HEK293 (cell line): Measurements from ENCODE around the gene SORCS3.

ENCODE experiments used
- ATF2 ChIP-seq: fragments of 450-650 bp; formaldehyde crosslinking; IDR thresholded peaks from 2 replicates; pipeline ENCODE4 v1.5.1; 2016; ENCODE audit warnings: missing biosample characterization, missing genetic modification characterization, low read depth
- KLF8 ChIP-seq: fragments of 450-650 bp; formaldehyde crosslinking; IDR thresholded peaks from 2 replicates; pipeline ENCODE4 v1.5.1; 2016; ENCODE audit warnings: missing biosample characterization, missing genetic modification characterization
- MEIS1 ChIP-seq: sonication (generic); formaldehyde crosslinking; IDR thresholded peaks from 2 replicates; pipeline ENCODE4 v1.8.1; 2022; ENCODE audit warnings: missing genetic modification reagents, mild to moderate bottlenecking, borderline replicate concordance
- YY1 ChIP-seq: fragments of 450-650 bp; formaldehyde crosslinking; IDR thresholded peaks from 2 replicates; pipeline ENCODE4 v1.5.1; 2018; ENCODE audit warnings: missing biosample characterization, missing genetic modification characterization
- ZFP69B ChIP-seq: fragments of 450-650 bp; formaldehyde crosslinking; IDR thresholded peaks from 2 replicates; pipeline ENCODE4 v1.5.1; 2016; ENCODE audit warnings: missing biosample characterization, missing genetic modification characterization
- ZNF174 ChIP-seq: fragments of 450-650 bp; formaldehyde crosslinking; IDR thresholded peaks from 2 replicates; pipeline ENCODE4 v1.5.0; 2017; ENCODE audit warnings: missing biosample characterization, mild to moderate bottlenecking, missing genetic modification characterization
- ZNF184 ChIP-seq: fragments of 450-650 bp; IDR thresholded peaks from 2 replicates; pipeline ENCODE4 v1.5.1; 2018; ENCODE audit warnings: missing biosample characterization, mild to moderate bottlenecking, missing genetic modification characterization
- ZNF423 ChIP-seq: fragments of 450-650 bp; formaldehyde crosslinking; IDR thresholded peaks from 2 replicates; pipeline ENCODE4 v1.5.1; 2016; ENCODE audit warnings: missing biosample characterization, missing genetic modification characterization
- TF ChIP-seq, protein P1 (sequence below): fragments of 450-650 bp; formaldehyde crosslinking; IDR thresholded peaks from 2 replicates; pipeline ENCODE4 v1.5.1; 2016; ENCODE audit warnings: missing biosample characterization, missing genetic modification characterization
- TF ChIP-seq, protein P2 (sequence below): fragments of 450-650 bp; formaldehyde crosslinking; conservative IDR thresholded peaks from 2 replicates; pipeline ENCODE4 v1.5.1; 2016; ENCODE audit warnings: low read depth, missing biosample characterization, missing genetic modification characterization

DNA sequence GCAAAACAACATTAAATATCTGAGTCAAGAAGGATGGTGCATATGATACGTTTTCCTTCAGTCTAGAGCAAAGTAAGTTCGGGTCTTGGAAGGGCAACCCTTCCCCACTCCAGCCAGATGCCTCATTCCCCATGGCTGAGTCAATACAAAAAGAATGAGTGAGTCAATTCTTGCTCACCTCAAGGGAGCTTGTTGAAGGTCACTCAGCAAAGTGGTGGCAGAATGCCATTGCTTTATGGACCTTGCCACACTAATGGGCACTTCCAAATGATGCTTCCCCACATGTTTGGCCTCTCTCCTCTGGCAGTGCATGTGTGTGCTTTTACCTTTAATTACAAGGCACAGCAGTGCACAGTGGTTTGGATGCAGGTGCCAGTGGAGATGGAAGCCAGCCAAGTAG is 296.5 kb downstream of the SORCS3 start:
- no peak for TF ChIP-seq ZNF174
- TF ChIP-seq, protein P1, sequence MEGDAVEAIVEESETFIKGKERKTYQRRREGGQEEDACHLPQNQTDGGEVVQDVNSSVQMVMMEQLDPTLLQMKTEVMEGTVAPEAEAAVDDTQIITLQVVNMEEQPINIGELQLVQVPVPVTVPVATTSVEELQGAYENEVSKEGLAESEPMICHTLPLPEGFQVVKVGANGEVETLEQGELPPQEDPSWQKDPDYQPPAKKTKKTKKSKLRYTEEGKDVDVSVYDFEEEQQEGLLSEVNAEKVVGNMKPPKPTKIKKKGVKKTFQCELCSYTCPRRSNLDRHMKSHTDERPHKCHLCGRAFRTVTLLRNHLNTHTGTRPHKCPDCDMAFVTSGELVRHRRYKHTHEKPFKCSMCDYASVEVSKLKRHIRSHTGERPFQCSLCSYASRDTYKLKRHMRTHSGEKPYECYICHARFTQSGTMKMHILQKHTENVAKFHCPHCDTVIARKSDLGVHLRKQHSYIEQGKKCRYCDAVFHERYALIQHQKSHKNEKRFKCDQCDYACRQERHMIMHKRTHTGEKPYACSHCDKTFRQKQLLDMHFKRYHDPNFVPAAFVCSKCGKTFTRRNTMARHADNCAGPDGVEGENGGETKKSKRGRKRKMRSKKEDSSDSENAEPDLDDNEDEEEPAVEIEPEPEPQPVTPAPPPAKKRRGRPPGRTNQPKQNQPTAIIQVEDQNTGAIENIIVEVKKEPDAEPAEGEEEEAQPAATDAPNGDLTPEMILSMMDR (tag by site-specific recombination): no peak
- TF ChIP-seq ZNF423 (tag by site-specific recombination): no peak
- no peak for TF ChIP-seq YY1 (tag by site-specific recombination)
- no peak for TF ChIP-seq ATF2 (tag by site-specific recombination)
- TF ChIP-seq MEIS1 (CRISPR knock-in tag): no peak
- TF ChIP-seq, protein P2, sequence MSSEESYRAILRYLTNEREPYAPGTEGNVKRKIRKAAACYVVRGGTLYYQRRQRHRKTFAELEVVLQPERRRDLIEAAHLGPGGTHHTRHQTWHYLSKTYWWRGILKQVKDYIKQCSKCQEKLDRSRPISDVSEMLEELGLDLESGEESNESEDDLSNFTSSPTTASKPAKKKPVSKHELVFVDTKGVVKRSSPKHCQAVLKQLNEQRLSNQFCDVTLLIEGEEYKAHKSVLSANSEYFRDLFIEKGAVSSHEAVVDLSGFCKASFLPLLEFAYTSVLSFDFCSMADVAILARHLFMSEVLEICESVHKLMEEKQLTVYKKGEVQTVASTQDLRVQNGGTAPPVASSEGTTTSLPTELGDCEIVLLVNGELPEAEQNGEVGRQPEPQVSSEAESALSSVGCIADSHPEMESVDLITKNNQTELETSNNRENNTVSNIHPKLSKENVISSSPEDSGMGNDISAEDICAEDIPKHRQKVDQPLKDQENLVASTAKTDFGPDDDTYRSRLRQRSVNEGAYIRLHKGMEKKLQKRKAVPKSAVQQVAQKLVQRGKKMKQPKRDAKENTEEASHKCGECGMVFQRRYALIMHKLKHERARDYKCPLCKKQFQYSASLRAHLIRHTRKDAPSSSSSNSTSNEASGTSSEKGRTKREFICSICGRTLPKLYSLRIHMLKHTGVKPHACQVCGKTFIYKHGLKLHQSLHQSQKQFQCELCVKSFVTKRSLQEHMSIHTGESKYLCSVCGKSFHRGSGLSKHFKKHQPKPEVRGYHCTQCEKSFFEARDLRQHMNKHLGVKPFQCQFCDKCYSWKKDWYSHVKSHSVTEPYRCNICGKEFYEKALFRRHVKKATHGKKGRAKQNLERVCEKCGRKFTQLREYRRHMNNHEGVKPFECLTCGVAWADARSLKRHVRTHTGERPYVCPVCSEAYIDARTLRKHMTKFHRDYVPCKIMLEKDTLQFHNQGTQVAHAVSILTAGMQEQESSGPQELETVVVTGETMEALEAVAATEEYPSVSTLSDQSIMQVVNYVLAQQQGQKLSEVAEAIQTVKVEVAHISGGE (tag by site-specific recombination): no peak
- TF ChIP-seq ZFP69B (tag by site-specific recombination): no peak
- TF ChIP-seq KLF8 (tag by site-specific recombination): no peak
- TF ChIP-seq ZNF184 (tag by site-specific recombination): no peak
